Endothelial cell (in vitro differentiated cells): ENCODE data around the gene FARSB. TPM values are rescaled to one million over a fixed set of nuclear protein-coding genes. Genes with fewer than 3 reads are reported as not detected.

Source experiments
- DNase-seq: peaks from one replicate; pipeline ENCODE4 v3.0.0; 2021; ENCODE audit warnings: low spot score
- H3K27ac Mint-ChIP-seq: one replicate; pipeline ENCODE4 v1.8.0; 2021; ENCODE audit warnings: mixed read lengths, inconsistent platforms; ENCODE audit not compliant: unreplicated experiment
- H3K27me3 Mint-ChIP-seq: one replicate; pipeline ENCODE4 v1.8.0; 2021; ENCODE audit warnings: mild to moderate bottlenecking, moderate library complexity, mixed read lengths, inconsistent platforms; ENCODE audit not compliant: unreplicated experiment
- H3K36me3 Mint-ChIP-seq: one replicate; pipeline ENCODE4 v1.8.0; 2021; ENCODE audit warnings: mild to moderate bottlenecking, low read depth, mixed read lengths, inconsistent platforms; ENCODE audit not compliant: unreplicated experiment
- H3K4me1 Mint-ChIP-seq: one replicate; pipeline ENCODE4 v1.8.0; 2021; ENCODE audit warnings: mild to moderate bottlenecking, mixed read lengths, inconsistent platforms; ENCODE audit not compliant: unreplicated experiment
- H3K4me3 Mint-ChIP-seq: one replicate; pipeline ENCODE4 v1.8.0; 2021; ENCODE audit warnings: mild to moderate bottlenecking, mixed read lengths, inconsistent platforms; ENCODE audit not compliant: unreplicated experiment
- H3K9me3 Mint-ChIP-seq: one replicate; pipeline ENCODE4 v1.8.0; 2021; ENCODE audit warnings: mixed read lengths, inconsistent platforms; ENCODE audit not compliant: unreplicated experiment
- CTCF ChIP-seq: fragments of 200-600 bp; sonication (generic); IDR thresholded peaks from one replicate; pipeline ENCODE4 v1.5.0; 2021; ENCODE audit warnings: antibody characterized with exemption; ENCODE audit not compliant: unreplicated experiment
- total RNA-seq: library from RNA; stranded (reverse); fragmentation: NEBNext Ultra II Directional; extraction: Animal tissue kit (Norgen Biotek cat#: 25700); gene quantifications from one replicate; pipeline ENCODE4 v1.2.1, GENCODE V29; 2021; ENCODE audit not compliant: unreplicated experiment

The FARSB gene
- total RNA-seq, 1 donor from 2014 or later, result 11.9 TPM

GRCh38 chr2:222603501-222603900 is 52.4 kb downstream of the FARSB start:
- Mint-ChIP-seq H3K4me1 (no peaks in the 10 kb centered on the region), H3K9me3 (no peaks in the 10 kb centered on the region), H3K4me3 (no peak overlapping the region), H3K36me3 (no peaks in the 10 kb centered on the region), H3K27me3 (no peaks in the 10 kb centered on the region), H3K27ac (no peak overlapping the region)
- no peak for TF ChIP-seq CTCF
- no peak for DNase-seq

- no peaks in the 10 kb centered on the region for H3K4me1 Mint-ChIP-seq
- H3K27ac Mint-ChIP-seq, result no peak overlapping the region
- no peaks in the 10 kb centered on the region for H3K36me3 Mint-ChIP-seq
- TF ChIP-seq CTCF, result no peak
- DNase-seq, result no peak
- H3K4me3 Mint-ChIP-seq, result no peak overlapping the region
- H3K9me3 Mint-ChIP-seq, result no peaks in the 10 kb centered on the region
- H3K27me3 Mint-ChIP-seq, result no peaks in the 10 kb centered on the region
Measured at GRCh38 chr2:222598611-222599010, 57.3 kb downstream of the FARSB start.

- Mint-ChIP-seq H3K36me3 (no peaks in the 10 kb centered on the region), H3K4me3 (no peak overlapping the region), H3K9me3 (no peaks in the 10 kb centered on the region), H3K27ac (no peak overlapping the region), H3K4me1 (no peaks in the 10 kb centered on the region), H3K27me3 (no peaks in the 10 kb centered on the region)
- TF ChIP-seq CTCF, result no peak
- no peak for DNase-seq
Measured at GRCh38 chr2:222595581-222595980, 60.3 kb downstream of the FARSB start.

- H3K27me3 Mint-ChIP-seq, result no peaks in the 10 kb centered on the region
- H3K9me3 Mint-ChIP-seq, result no peaks in the 10 kb centered on the region
- no peak for DNase-seq
- H3K4me3 Mint-ChIP-seq, result no peak overlapping the region
- H3K4me1 Mint-ChIP-seq, result no peaks in the 10 kb centered on the region
- TF ChIP-seq CTCF, result no peak
- no peak overlapping the region for H3K27ac Mint-ChIP-seq
- no peaks in the 10 kb centered on the region for H3K36me3 Mint-ChIP-seq
Measured at GRCh38 chr2:222594679-222595078, 61.2 kb downstream of the FARSB start.

GRCh38 chr2:222592176-222592575 is 63.7 kb downstream of the FARSB start:
- no peak for TF ChIP-seq CTCF
- Mint-ChIP-seq H3K4me3 (no peak overlapping the region), H3K27me3 (peaks cover 2% of the 10 kb centered on the region), H3K4me1 (no peaks in the 10 kb centered on the region), H3K36me3 (peaks cover 3% of the 10 kb centered on the region), H3K9me3 (no peaks in the 10 kb centered on the region), H3K27ac (no peak overlapping the region)
- DNase-seq, result no peak
